ENCODE measurements around the gene FGF18.

DNA sequence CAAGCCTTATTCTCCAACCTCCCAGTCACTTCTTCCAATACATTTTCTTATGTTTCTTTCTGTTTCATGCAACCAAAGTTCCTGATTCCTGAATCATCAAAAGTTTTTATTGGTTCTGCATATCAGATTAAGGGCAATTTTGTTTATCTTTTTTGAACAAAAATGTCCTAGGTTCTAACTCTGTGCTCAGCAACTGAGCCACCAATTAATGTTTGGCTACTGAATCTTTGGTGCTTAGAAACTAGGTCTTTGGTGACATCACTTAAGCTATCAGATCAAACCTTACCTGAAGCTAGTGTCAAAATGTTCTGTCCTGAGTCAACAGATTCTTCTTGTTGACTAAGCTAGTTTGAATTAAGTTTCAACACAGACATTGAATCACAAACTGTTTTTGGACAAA is 56.1 kb downstream of the FGF18 start:
- no peak for TF ChIP-seq CTCF (IDR thresholded peaks at IDR 0.05 in 4 of 5, conservative IDR thresholded peaks at IDR 0.05 in 1 of 5)
- TF ChIP-seq POLR2A (IDR thresholded peaks at IDR 0.05), result no peak

Measured in gastrocnemius medialis (tissue), 4 donors.